Measurements from ENCODE around the gene QRICH2. TPM values are rescaled to one million over a fixed set of nuclear protein-coding genes. Genes with fewer than 3 reads are reported as not detected.

QRICH2 gene
- total RNA-seq, 1 donor from 2014 or later: 3.6 TPM

DNA sequence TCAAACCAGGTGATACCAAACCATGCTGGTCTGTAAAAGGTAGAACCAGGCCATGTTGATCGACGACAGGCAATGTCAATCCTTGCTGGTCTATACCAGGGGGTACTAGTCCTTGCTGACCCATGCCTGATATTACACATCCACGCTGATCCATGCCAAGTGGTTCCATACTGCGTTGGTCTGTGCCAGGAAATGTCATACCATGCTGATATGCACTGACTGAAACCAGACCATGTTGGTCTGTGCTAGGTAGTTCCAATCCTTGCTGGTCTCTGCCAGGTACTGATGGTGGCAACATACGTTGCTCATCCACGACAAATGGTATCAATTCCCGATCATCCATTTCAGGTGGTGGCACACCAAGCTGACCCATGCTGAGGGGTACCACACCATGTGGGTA is 15.0 kb downstream of the QRICH2 start:
- intact Hi-C loops (cut with DNase I): no loop called here
- ATAC-seq (peak; percentile 60), DNase-seq (ENCODE audit: missing footprints) (peak; percentile 1)

DNA sequence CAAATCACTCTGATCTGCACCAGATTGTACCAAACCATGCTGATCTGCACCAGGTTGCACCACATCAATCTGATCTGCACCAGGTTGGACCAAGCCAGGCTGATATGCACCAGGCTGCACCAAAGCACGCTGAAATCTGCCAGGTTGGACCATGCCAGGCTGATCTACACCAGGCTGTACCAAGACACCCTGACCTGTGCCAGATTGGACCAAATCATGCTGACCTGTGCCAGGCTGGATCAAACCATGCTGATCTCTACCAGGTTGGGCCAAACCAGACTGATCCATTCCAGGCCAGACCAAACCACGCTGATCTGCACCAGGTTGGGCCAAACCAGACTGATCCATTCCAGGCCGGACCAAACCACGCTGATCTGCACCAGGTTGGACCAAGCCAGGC is 15.5 kb downstream of the QRICH2 start:
- DNase-seq (ENCODE audit: missing footprints) (peak; percentile 4), ATAC-seq (no peak)
- intact Hi-C loops (cut with DNase I): no loop called here

DNA sequence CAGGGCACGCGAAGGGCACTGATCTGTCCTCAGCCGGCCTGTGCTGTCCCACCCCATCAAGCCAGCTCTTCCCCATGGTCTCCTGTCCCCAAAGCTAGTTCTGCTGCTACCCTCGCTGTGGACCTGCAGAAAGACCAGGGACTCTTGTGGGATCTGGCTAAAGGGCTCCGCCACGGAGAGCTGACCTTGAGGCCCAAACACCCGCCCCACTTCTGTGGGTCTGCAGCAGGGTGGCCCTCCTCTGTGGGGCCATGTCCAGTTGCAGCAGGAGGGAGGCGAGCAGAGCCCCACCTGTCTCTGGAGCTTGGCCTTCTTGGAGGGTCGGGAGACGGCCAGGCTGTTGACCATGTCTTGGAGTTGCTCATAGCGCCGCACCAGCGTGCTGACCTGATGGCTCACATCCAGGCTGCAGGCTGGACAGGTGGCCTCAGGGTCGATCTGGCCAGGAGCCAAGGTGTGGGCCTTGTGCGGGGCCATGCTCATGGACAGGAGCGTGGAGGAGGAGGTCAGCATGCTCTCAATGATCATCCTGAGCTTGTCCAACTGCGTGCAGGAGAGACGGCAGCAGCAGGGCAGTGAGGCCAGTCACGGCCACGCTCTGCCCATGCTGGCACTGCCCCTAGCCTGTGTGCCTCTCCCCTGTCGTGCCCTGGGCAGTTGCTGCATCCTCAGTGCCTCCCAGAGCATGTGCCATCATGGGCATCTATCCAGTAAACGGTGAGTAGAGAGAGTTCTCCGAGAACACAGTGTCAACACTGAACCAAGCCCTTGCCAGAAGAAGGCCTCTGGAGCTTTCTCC is 26.3 kb downstream of the QRICH2 start:
- intact Hi-C loops (cut with DNase I): no loop called here
- ATAC-seq (peak; percentile 53), DNase-seq (ENCODE audit: missing footprints) (peak; percentile 63)

DNA sequence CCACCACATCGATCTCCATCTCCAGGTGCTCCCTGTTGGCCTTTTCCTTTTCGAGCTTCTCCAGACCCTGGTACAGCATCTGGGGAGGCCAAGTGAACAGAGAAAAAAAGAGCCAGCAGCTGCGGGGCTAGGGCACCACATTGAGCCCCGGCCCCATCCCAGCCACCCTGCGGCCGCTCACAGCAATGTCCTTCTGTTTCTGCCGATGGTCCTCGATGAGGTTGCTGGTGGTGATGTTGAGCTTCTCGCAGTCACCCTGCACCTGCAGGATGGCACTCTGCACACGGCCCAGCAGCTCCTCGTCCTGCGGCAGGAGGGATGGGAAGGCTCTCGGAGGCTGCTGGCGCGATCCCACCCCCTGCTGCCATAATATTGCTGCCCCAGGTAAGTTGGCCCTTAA is 27.4 kb downstream of the QRICH2 start:
- DNase-seq (ENCODE audit: missing footprints): peak; percentile 17
- no peak for ATAC-seq
- intact Hi-C loops (cut with DNase I): no loop called here

DNA sequence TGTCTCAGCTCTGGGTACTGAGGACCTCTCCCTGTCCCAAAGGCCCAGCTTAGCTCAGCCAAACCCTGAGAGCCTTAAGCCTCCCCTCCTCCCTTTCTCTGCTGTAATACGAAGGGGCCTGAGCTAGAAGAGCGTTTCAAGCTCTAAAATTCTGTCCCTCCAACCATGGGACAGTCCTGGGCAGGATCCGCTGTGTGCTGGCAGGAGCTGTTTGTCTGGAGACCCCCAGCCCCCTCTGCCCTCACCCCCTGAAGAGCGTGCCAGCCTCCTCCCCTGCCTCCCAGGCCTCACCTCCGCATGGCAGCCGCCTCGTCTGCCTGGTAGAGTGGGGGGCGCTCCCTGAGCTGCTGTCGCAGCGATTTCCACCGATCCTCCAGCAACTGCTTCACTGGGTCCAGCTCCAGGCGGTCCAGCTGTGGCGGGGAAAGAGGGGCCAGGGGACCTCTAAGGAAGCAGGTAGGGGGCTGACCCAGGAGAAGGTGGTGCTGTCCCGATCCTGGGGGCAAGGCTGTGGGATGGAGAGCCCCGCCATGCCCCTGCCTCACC is 28.3 kb downstream of the QRICH2 start:
- DNase-seq (ENCODE audit: missing footprints) (peak; percentile 55), ATAC-seq (no peak)
- intact Hi-C loops (cut with DNase I): loop anchor here (1.0 to 5.0 kb wide), 2 partner anchors 98 to 159 kb away; no protein-coding TSS in a partner anchor

DNA sequence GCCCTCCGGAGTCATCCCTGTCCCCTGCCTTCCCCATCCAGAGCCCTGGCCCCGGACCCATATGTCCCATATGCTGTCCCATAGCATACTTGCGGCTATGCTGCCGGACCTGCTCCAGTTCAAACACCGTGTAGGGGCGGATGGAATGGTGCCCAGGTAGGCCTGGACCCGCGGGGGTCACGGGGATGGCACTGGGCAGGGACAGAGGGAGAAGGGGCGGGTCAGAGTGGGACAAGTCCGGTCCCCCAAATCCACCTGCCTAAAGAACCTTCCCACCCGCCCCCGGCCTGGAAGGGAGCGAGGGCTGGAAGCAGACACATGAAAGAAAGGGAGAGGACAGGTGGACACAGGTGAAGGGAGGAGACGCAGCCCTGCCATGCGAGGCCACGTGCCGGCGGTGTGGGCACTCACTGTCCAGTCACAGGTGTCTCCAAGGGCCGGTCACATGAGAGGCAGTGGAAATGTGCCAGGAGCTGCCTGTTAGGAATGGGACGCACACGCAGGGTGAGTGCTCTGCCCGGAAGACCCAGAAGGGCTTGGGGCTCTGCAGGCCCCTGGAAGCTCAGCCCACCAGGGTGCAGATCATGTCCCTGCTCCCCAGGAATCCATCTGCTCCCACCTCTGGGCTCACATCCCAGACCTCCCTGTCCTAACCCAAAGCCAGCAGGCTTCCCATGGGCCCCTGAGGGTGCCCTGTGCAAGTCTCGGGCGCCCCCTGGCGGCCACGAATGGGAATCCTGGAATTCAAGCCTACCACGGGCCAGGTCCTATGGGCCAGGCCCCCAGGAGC is 28.9 kb downstream of the QRICH2 start:
- peak; percentile 94 for DNase-seq (ENCODE audit: missing footprints)
- intact Hi-C loops (cut with DNase I): loop anchor here (1.0 to 5.0 kb wide), 2 partner anchors 97 to 158 kb away; no protein-coding TSS in a partner anchor
- peak; percentile 84 for ATAC-seq

DNA sequence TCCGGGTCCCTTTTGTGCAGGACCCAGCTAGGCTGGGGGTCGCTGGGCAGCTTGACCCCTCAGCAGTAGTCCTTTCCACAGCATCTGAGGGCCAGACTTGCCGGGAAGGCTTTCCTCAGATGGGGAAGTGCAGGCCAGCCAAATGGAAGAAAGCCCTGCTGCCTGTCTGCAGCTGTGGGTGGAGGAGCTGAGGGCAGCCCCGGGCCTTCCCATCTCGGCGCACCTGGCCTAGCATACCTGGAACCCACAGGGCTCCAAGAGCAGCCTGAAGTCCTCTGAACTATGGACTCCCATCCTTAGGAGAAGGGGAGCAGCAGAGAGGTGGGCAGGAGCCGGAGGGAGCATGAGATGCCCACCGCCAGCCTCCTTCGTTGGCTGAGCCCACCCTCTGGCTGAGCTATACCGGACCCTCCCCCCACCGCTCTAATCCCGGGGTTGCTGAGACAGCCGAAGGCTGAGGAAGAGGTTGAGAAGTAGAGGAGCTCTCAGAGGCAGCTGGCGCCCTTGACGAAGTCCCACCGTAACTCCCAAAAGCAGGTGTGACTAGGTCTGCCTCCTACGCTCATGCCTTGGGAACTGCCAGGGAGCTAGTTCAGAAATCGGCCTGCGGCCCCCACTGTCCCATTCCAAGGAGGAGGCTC is 29.7 kb downstream of the QRICH2 start:
- DNase-seq (ENCODE audit: missing footprints): peak; percentile 27

DNA sequence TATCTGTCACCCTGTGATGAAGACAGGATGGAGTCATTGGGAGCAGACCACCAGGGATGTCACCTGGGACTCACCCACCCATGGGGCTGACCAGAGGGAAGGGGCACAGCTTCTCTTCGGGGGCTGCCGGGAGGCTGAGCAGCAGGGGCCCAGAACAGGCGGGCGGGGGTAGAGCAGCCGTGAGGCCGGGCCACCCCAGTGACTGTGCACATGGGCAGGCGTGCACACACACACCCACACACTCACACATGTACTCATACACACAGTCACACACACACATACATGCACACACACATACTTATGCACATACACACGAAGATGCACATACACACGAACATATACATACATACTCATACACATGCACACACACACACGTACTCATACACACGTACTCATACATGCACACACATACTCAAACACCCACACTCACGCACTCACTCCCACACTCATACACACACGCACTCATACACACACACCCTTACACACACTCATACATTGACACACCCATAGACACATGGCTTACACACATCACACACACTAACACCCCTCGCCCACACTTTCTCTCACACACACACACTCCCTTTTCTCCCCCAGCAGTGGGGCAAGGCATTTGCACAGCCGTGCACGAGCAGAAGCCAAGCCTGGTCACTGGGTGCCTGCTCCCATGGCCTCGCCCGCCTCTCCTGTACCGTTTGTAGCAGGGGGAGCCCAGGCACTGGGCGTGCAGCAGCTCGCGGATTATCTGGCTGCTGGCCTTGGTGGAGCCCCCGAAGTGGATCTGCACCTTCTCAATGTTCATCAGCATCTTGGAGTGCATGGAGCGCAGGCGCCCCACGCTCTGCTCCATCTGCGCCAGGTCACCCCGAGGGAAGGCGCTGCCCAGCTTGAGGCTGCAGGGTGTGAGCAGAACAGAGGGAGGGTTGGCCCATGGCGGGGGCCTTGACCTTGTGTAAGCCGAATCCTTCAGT is 30.5 kb downstream of the QRICH2 start:
- DNase-seq (ENCODE audit: missing footprints) (peak; percentile 51), ATAC-seq (no peak)
- intact Hi-C loops (cut with DNase I): loop anchor here (5.0 kb wide), 1 partner anchor 95 kb away; no protein-coding TSS in a partner anchor

More for the DNA sequence above, 29.7 kb downstream of the QRICH2 start:
- intact Hi-C loops (cut with DNase I): loop anchor here (5.0 kb wide), 1 partner anchor 96 kb away; no protein-coding TSS in a partner anchor
- ATAC-seq: no peak

DNA sequence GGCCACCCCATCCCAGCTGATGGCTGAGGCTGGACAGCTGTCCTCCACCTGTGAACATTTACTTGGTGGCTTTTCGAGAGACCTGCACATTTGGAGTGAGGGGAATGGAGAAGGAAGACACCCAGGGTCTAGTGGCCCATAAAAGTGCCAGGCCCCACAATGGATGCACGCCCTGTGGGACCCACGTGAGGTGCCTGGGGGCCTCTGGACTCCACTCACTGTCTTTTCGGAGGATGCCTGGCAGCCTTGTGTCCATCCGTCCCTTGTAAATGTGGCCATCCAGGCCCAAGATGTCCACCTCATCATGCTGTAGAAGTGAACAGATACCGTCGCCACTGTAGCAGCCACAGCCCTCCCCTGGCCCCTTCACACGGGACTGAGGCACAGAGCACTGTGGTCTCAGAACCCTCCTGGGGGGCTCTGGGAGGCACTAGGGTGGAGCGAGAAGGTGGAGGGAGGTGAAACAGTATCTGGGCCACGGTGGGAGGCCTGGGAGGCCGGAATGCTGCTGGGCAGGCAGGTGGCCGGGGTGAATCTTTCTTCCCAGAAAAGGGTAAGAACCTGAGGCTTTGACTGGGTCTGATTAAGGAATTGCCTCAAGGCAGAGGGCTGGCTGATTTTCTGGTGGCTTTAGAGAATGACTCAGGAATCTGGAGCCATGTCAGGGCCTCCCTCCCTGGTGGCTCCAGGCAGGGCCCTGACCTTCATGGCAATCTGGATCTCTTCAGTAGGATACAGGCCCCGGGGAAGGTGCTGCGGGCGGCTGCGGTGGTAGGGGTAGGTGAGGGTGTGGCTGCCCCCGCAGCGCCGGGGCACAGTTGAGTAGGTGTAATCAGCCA is 31.4 kb downstream of the QRICH2 start:
- DNase-seq (ENCODE audit: missing footprints): peak; percentile 34
- intact Hi-C loops (cut with DNase I): loop anchor here (5.0 kb wide), 1 partner anchor 94 kb away; no protein-coding TSS in a partner anchor
- ATAC-seq: no peak

DNA sequence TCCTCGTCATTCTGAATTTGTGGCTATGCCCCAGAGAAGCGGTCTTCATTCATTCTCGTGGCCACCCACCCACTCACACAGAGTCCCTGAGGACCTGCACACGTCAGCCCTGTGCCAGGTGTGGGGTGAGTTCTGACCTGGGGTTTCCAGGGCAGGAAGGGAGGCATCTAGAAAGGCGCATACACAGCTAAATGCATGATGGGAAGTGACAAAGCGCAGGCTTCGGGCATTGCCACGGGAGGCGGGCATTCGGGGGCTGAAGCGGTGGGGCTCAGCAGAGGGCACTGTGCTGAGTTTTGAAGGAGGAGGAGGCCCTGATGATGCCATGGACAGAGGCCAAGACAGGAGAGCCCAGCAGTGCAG is 32.0 kb downstream of the QRICH2 start:
- intact Hi-C loops (cut with DNase I): loop anchor here (5.0 kb wide), 1 partner anchor 94 kb away; no protein-coding TSS in a partner anchor
- ATAC-seq (no peak), DNase-seq (ENCODE audit: missing footprints) (no peak)

DNA sequence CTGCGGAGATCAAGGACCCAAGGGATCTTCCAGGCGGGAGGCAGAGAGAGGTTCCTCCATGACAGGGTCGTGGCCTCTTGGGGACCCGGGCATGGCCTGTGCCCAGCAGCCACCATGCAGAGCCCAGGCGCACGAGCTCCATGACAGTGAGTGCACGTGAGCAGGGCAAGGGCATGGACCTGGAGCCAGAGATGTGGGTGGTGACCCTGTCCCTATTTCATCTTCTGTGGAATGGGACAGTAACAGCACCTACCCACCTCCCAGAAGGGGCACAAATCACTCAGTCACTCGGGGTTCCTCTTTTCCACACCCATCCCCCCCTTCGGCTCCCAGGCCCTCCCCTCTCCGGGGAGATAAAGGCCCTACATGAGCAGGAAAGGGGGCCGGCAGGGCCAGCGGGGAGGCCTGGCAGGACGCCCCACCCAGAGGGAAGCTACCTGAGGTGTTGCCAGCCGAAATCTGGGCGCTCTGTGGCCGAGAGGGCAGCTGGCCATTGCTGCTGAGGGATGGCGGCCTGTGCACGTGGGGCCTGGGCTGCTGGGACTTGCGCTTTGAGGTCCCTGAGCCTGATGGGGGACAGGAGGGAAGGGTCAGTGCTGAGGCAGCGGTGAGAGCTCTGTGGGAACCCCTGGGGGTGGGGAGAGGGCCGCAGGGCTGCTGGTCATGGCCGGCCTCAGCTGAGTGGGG is 32.6 kb downstream of the QRICH2 start:
- DNase-seq (ENCODE audit: missing footprints) (peak; percentile 35), ATAC-seq (no peak)
- intact Hi-C loops (cut with DNase I): loop anchor here (5.0 kb wide), 1 partner anchor 93 kb away; no protein-coding TSS in a partner anchor

DNA sequence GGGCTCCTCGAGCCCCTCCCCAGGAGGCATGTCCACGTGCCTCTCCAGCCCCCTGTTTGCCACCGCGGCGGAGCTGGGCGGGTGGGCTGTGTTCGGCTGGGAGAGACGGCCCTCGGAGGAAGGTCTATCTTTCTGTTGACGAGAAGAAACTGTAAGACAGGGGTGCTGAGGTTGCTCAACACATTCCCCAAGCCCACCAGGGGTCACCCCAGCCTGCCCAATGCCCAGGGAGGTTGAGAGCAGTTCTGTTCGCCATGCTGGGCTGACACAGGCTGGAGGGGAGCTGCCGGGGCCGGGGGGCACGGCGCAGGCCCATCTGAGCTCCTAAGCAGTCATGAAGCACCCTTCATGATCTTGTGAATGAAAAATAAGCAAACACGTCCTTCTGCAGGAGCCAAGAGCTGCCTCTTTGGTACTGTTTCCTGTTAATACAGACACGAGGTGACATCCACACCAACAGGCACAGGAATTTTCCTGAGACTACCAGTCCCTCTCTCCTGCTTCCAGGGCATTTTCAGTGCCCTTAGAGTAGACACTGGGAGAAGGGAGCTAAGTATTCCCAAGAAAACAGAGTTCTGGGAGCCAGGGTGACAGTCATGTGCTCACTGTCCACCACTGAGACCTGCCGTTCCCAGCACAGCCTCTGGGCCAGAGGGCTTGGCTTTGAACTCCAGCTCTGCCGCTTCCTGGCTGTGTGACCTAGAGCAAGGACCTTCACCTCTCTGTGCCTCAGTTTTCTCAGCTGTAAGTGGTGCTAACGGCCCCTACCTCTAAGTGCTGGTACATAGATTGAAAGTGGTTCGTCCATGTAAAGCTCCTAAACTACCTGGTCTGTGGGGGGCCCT is 33.7 kb downstream of the QRICH2 start:
- DNase-seq (ENCODE audit: missing footprints) (peak; percentile 37), ATAC-seq (no peak)
- intact Hi-C loops (cut with DNase I): no loop called here

DNA sequence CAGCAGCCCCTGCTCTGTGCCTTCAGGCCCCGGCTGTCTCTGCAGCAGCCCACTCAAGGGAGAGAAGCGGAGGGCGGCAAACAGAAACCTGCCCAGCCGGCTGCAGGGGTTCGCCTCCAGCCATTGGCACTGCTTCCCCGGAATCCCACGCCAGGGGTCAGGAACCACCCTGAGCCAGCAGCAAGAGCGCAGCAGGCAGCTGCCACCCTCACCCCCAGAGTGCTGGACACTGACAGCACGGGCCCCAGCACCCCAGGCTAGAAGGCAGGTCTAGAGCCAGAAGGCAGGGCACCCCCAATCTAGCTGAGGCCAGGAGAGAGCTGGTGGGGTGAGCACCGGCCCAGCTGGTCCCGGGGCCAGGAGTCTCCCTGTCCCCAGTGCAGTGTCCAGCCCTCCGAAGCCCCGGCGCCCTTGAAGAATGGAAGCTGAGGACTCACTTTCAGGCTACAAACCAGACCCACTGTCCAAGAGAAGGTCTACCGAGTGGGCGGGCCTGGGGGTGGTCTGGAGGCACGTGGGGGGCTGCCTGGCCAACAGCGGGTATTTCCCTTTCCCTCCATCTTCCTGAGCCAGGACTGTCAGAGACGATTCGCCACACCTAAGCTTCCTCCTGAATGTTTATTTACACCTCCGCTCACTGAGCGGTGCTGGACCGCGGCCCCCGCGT is 34.5 kb downstream of the QRICH2 start:
- DNase-seq (ENCODE audit: missing footprints) (peak; percentile 65), ATAC-seq (no peak)
- intact Hi-C loops (cut with DNase I): no loop called here

DNA sequence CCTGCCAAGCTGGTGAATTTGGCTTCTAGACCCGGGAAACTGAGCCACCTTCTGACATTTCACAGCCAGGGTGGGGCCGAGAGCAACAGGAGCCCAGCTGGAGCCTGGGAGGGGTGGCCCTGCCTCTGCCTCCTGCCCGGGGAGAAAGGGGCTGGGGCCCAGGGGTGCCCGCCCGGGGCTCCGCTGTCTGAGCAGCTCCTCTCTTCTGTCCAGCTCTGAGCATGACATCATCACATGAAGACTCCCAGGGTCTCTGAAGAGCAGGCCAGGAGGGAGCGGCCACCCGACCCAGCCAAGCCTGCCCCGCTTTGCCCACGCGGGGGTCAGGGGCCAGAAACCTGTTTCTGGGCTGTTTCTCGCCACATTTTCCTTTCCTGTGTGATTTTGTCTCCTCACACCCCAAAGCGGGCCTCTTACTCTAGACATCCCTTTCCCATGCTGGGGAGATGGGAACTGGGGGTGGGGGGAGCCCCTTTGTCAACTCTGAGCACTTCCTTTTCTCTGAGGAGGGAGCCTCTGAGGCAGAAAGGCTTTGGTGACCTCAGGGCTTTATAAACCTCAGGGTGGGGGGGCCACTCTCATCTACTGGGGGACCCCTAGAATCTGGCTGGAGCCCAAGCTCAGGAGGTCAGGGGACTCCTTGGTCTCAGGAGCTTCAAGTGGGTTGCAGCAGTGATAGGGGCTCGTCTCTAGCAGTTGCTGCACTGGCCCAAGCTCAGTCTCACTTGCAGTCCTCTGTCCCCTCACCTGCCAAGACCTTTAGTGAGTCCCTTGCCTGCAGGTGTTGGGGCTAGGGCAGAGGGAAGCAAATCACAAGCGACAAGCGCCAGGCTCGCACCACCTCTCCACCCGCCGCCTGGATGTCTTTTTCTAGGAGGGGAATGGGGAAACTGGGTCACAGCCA is 35.3 kb downstream of the QRICH2 start:
- ATAC-seq (no peak), DNase-seq (ENCODE audit: missing footprints) (peak; percentile 68)
- intact Hi-C loops (cut with DNase I): no loop called here

All from Right ventricle myocardium inferior (tissue), 1 donor.